ENCODE results near the gene DDX1.

DDX1 gene

GRCh38 chr2:15562354-15563031 is 29.2 kb upstream of the DDX1 start:
- no peak for DNase-seq (ENCODE audit: low read depth)

GRCh38 chr2:15563227-15564100 is 28.2 kb upstream of the DDX1 start:
- DNase-seq (ENCODE audit: low read depth): no peak

- no peak for DNase-seq (ENCODE audit: low read depth)
These were observed 26.3 kb upstream of the DDX1 start for GRCh38 chr2:15565392-15565791.

GRCh38 chr2:15565994-15566671 is 25.5 kb upstream of the DDX1 start:
- no peak for DNase-seq (ENCODE audit: low read depth)

GRCh38 chr2:15566912-15567311 is 24.8 kb upstream of the DDX1 start:
- no peak for DNase-seq (ENCODE audit: low read depth)

GRCh38 chr2:15568874-15569273 is 22.8 kb upstream of the DDX1 start:
- no peak for DNase-seq (ENCODE audit: low read depth)

GRCh38 chr2:15570104-15570503 is 21.6 kb upstream of the DDX1 start:
- DNase-seq (ENCODE audit: low read depth): no peak

GRCh38 chr2:15571729-15572128 is 19.9 kb upstream of the DDX1 start:
- no peak for DNase-seq (ENCODE audit: low read depth)

- DNase-seq (ENCODE audit: low read depth): peak; percentile 56
These were observed 14.5 kb upstream of the DDX1 start for GRCh38 chr2:15577071-15577735.

GRCh38 chr2:15579641-15580040 is 12.0 kb upstream of the DDX1 start:
- DNase-seq (ENCODE audit: low read depth): no peak

GRCh38 chr2:15580451-15580850 is 11.2 kb upstream of the DDX1 start:
- DNase-seq (ENCODE audit: low read depth): no peak

- no peak for DNase-seq (ENCODE audit: low read depth)
These were observed 8.8 kb upstream of the DDX1 start for GRCh38 chr2:15582710-15583357.

GRCh38 chr2:15583826-15584225 is 7.8 kb upstream of the DDX1 start:
- DNase-seq (ENCODE audit: low read depth): no peak

GRCh38 chr2:15584316-15584715 is 7.4 kb upstream of the DDX1 start:
- no peak for DNase-seq (ENCODE audit: low read depth)

GRCh38 chr2:15584767-15585469 is 6.8 kb upstream of the DDX1 start:
- DNase-seq (ENCODE audit: low read depth): no peak

GRCh38 chr2:15588329-15588919 is 3.2 kb upstream of the DDX1 start:
- DNase-seq (ENCODE audit: low read depth): no peak

GRCh38 chr2:15591373-15591691 is 336 bp upstream of the DDX1 start:
- DNase-seq (ENCODE audit: low read depth): no peak

GRCh38 chr2:15593327-15593705 is 1.6 kb downstream of the DDX1 start:
- DNase-seq (ENCODE audit: low read depth): no peak

- DNase-seq (ENCODE audit: low read depth): no peak
These were observed 2.9 kb downstream of the DDX1 start for GRCh38 chr2:15594291-15595256.

Data from T-helper 22 cell (primary cell).